Neutrophil (primary cell): ENCODE data around the gene POFUT2.

Source experiments
- H3K27ac ChIP-seq: fragments of 200-600 bp; sonication (generic); 2 replicates; pipeline ENCODE4 v1.5.1; 2016; ENCODE audit warnings: mild to moderate bottlenecking, moderate library complexity
- H3K27me3 ChIP-seq: fragments of 200-600 bp; sonication (generic); 2 replicates; pipeline ENCODE4 v1.6.0; 2016; ENCODE audit warnings: mild to moderate bottlenecking
- H3K36me3 ChIP-seq: fragments of 200-600 bp; sonication (generic); 2 replicates; pipeline ENCODE4 v1.5.1; 2017
- H3K4me1 ChIP-seq, 2 experiments: fragments of 200-600 bp in 1 of 2; sonication (generic) in 1 of 2; 1 replicate in 1 of 2; 2 replicates in 1 of 2; pipeline versions ENCODE4 v1.5.1 to v1.6.1; 2013 to 2016; ENCODE audit warnings: low read depth in 1 of 2, low read length in 1 of 2, mild to moderate bottlenecking in 1 of 2, moderate library complexity in 1 of 2; ENCODE audit not compliant: control insufficient read depth in 1 of 2, insufficient read depth in 1 of 2
- H3K4me3 ChIP-seq, 2 experiments: fragments of 200-600 bp in 1 of 2; sonication (generic) in 1 of 2; 1 replicate in 1 of 2; 2 replicates in 1 of 2; pipeline ENCODE4 v1.5.1; 2013 to 2016; ENCODE audit warnings: low read depth in 1 of 2, low read length in 1 of 2, mild to moderate bottlenecking in 1 of 2, moderate library complexity in 1 of 2
- H3K9me3 ChIP-seq: fragments of 200-600 bp; sonication (generic); 2 replicates; pipeline ENCODE4 v1.5.1; 2016
- CTCF ChIP-seq: fragments of 200-600 bp; sonication (generic); IDR thresholded peaks from 2 replicates; pipeline ENCODE4 v1.5.1; 2016; ENCODE audit warnings: antibody characterized with exemption

The POFUT2 gene

GRCh38 chr21:45267390-45267760, 20.3 kb downstream of the POFUT2 start:
- TF ChIP-seq CTCF, result no peak
- Histone ChIP-seq H3K9me3 (peaks cover 5% of the 10 kb centered on the region), H3K27me3 (no peaks in the 10 kb centered on the region), H3K4me1 (no peaks in the 10 kb centered on the region), H3K4me3 (no peak overlapping the region), H3K36me3 (peaks cover 70% of the 10 kb centered on the region), H3K27ac (no peak overlapping the region)

GRCh38 chr21:45266518-45267389, 20.9 kb downstream of the POFUT2 start:
- Histone ChIP-seq H3K9me3 (peaks cover 5% of the 10 kb centered on the region), H3K4me1 (no peaks in the 10 kb centered on the region), H3K27ac (no peak overlapping the region), H3K27me3 (no peaks in the 10 kb centered on the region), H3K4me3 (no peak overlapping the region), H3K36me3 (peaks cover 70% of the 10 kb centered on the region)
- no peak for TF ChIP-seq CTCF

GRCh38 chr21:45265721-45266517, 21.8 kb downstream of the POFUT2 start:
- Histone ChIP-seq H3K27ac (no peak overlapping the region), H3K36me3 (peaks cover 70% of the 10 kb centered on the region), H3K4me3 (no peak overlapping the region)

GRCh38 chr21:45264912-45265515, 22.7 kb downstream of the POFUT2 start:
- no peaks in the 10 kb centered on the region for H3K27me3 ChIP-seq
- no peaks in the 10 kb centered on the region for H3K9me3 ChIP-seq
- no peak for TF ChIP-seq CTCF
- H3K4me3 ChIP-seq, result no peak overlapping the region
- H3K27ac ChIP-seq, result no peak overlapping the region
- H3K36me3 ChIP-seq, result peaks cover 62% of the 10 kb centered on the region
- H3K4me1 ChIP-seq, result no peaks in the 10 kb centered on the region

More at GRCh38 chr21:45265721-45266517, 21.8 kb downstream of the POFUT2 start:
- Histone ChIP-seq H3K4me1 (no peaks in the 10 kb centered on the region), H3K27me3 (no peaks in the 10 kb centered on the region), H3K9me3 (peaks cover 5% of the 10 kb centered on the region)
- no peak for TF ChIP-seq CTCF

- H3K27me3 ChIP-seq, result no peaks in the 10 kb centered on the region
- TF ChIP-seq CTCF, result no peak
- peaks cover 56% of the 10 kb centered on the region for H3K36me3 ChIP-seq
- H3K9me3 ChIP-seq, result no peaks in the 10 kb centered on the region
- no peak overlapping the region for H3K4me3 ChIP-seq
- H3K4me1 ChIP-seq, result no peaks in the 10 kb centered on the region
- H3K27ac ChIP-seq, result no peak overlapping the region
Measured at GRCh38 chr21:45264146-45264911, 23.4 kb downstream of the POFUT2 start.
